GM19240 (cell line): Measurements from ENCODE around the gene SAMD8.
"Not testable (repeated sequence)": the region's sequence is repeated elsewhere in the genome, so short reads cannot be mapped to it uniquely, and the experiment has no call there.

ENCODE experiments used
- DNase-seq: peaks from one replicate; pipeline ENCODE4 v3.0.0; 2011; ENCODE audit warnings: low spot score; ENCODE audit not compliant: insufficient read length

SAMD8 gene

GRCh38 chr10:75191821-75192568, 80.5 kb downstream of the SAMD8 start:
- DNase-seq = no peak

GRCh38 chr10:75194625-75195024, 83.2 kb downstream of the SAMD8 start:
- DNase-seq = not testable (repeated sequence)

GRCh38 chr10:75195035-75195763, 83.7 kb downstream of the SAMD8 start:
- no peak for DNase-seq

GRCh38 chr10:75197066-75197465, 85.6 kb downstream of the SAMD8 start:
- DNase-seq = no peak

GRCh38 chr10:75197906-75198305, 86.5 kb downstream of the SAMD8 start:
- no peak for DNase-seq

- not testable (repeated sequence) for DNase-seq
Measured at GRCh38 chr10:75199949-75200348, 88.5 kb downstream of the SAMD8 start.

GRCh38 chr10:75201793-75202307, 90.4 kb downstream of the SAMD8 start:
- no peak for DNase-seq

GRCh38 chr10:75202321-75203045, 91.0 kb downstream of the SAMD8 start:
- DNase-seq = no peak

- not testable (repeated sequence) for DNase-seq
Measured at GRCh38 chr10:75203046-75203620, 91.7 kb downstream of the SAMD8 start.

GRCh38 chr10:75203724-75204123, 92.3 kb downstream of the SAMD8 start:
- no peak for DNase-seq

GRCh38 chr10:75205908-75206307, 94.5 kb downstream of the SAMD8 start:
- DNase-seq = no peak

GRCh38 chr10:75206638-75207037, 95.2 kb downstream of the SAMD8 start:
- not testable (repeated sequence) for DNase-seq

GRCh38 chr10:75207079-75207856, 95.8 kb downstream of the SAMD8 start:
- no peak for DNase-seq

GRCh38 chr10:75207857-75208144, 96.3 kb downstream of the SAMD8 start:
- DNase-seq = no peak

- DNase-seq = no peak
Measured at GRCh38 chr10:75208181-75208580, 96.7 kb downstream of the SAMD8 start.

GRCh38 chr10:75209086-75209920, 97.8 kb downstream of the SAMD8 start:
- no peak for DNase-seq

GRCh38 chr10:75209921-75210281, 98.4 kb downstream of the SAMD8 start:
- peak; percentile 18 for DNase-seq

- DNase-seq = peak; percentile 72
Measured at GRCh38 chr10:75210282-75211006, 99.0 kb downstream of the SAMD8 start, which contains the start of gene VDAC2. Gene VDAC2 (plus strand): TSS chr10:75210796. CDS start chr10:75211159, 363 bp downstream.

GRCh38 chr10:75211007-75211691, 99.7 kb downstream of the SAMD8 start:
- DNase-seq = no peak
